Thyroid gland (tissue), 4 donors: Measurements from ENCODE around the gene KRTAP3-1. TPM values are rescaled to one million over a fixed set of nuclear protein-coding genes. Genes with fewer than 3 reads are reported as not detected.

Experiments
- DNase-seq, 2 donors: peaks; one replicate each; pipeline ENCODE4 v3.0.0-alpha.2; 2019
- H3K27ac ChIP-seq, 3 donors: fragments of 200-600 bp; sonication (generic); 1 replicate in 2 of 3; 2 replicates in 1 of 3; pipeline ENCODE4 v1.5.1; 2016 to 2019; ENCODE audit warnings: mild to moderate bottlenecking in 1 of 3, moderate library complexity in 1 of 3
- H3K27me3 ChIP-seq: fragments of 200-600 bp; sonication (generic); one replicate; pipeline ENCODE4 v1.5.1; 2019
- H3K36me3 ChIP-seq, 2 donors: fragments of 200-600 bp; sonication (generic); one replicate each; pipeline ENCODE4 v1.5.1; 2016 to 2019
- H3K4me1 ChIP-seq, 2 donors: fragments of 200-600 bp; sonication (generic); one replicate each; pipeline ENCODE4 v1.5.1; 2017 to 2019
- H3K4me3 ChIP-seq, 3 donors: fragments of 200-600 bp; sonication (generic); replicated peaks in 1 of 3; 1 replicate in 2 of 3; 2 replicates in 1 of 3; pipeline ENCODE4 v1.5.1; 2016; ENCODE audit warnings: mild to moderate bottlenecking in 1 of 3
- H3K9me3 ChIP-seq: fragments of 200-600 bp; sonication (generic); one replicate; pipeline ENCODE4 v1.5.1; 2017
- CTCF ChIP-seq, 6 experiments: fragments of 200-600 bp in 3 of 6; fragments of 450-650 bp in 3 of 6; sonication (generic) in 3 of 6; IDR thresholded peaks; one replicate each; pipeline ENCODE4 v1.5.1; 2016 to 2019; ENCODE audit warnings: antibody characterized with exemption in 6 of 6, mild to moderate bottlenecking in 2 of 6, inconsistent platforms in 1 of 6, moderate library complexity in 1 of 6
- POLR2A ChIP-seq, 2 donors: fragments of 450-650 bp; IDR thresholded peaks; one replicate each; pipeline ENCODE4 v1.6.1; 2017; ENCODE audit warnings: antibody characterized with exemption in 2 of 2, mild to moderate bottlenecking in 2 of 2, moderate library complexity in 1 of 2
- WGBS, 2 donors: methylation state at CpG; one replicate each; pipeline ENCODE4 v1.1.5; 2017; 5-methylcytosine and 5-hydroxymethylcytosine counted together
- intact Hi-C: fragments of 100-400 bp; cut with DNase I; formaldehyde crosslinking; loops from one replicate; pipeline ENCODE4 v1.15.1; 2023
- total RNA-seq, 4 donors: library from RNA; depleted of rRNA; stranded (reverse); fragments of >200 nt; gene quantifications; one replicate each; pipeline ENCODE4 v1.2.3, GENCODE V29; 2016

Gene KRTAP3-1
- total RNA-seq, 4 donors from 2014 or later: not detected

GRCh38 chr17:41012326-41013120, 3.6 kb upstream of the KRTAP3-1 start:
- Histone ChIP-seq H3K36me3 (no peaks in the 10 kb centered on the region), H3K4me3 (no peak overlapping the region), H3K9me3 (no peaks in the 10 kb centered on the region), H3K27ac (no peak overlapping the region), H3K4me1 (no peaks in the 10 kb centered on the region), H3K27me3 (no peaks in the 10 kb centered on the region)
- DNase-seq: no peak
- no peak for TF ChIP-seq CTCF (IDR thresholded peaks at IDR 0.05)
- no peak for TF ChIP-seq POLR2A (IDR thresholded peaks at IDR 0.05)
- 73 to 78% methylated on average over 6 of the region's 6 CpGs for WGBS, 2 donors
- intact Hi-C loops: no loop called here

GRCh38 chr17:41010441-41010840, 1.5 kb upstream of the KRTAP3-1 start:
- no peak for TF ChIP-seq POLR2A (IDR thresholded peaks at IDR 0.05)
- TF ChIP-seq CTCF (IDR thresholded peaks at IDR 0.05): no peak
- intact Hi-C loops: no loop called here
- H3K27ac ChIP-seq: no peak overlapping the region

GRCh38 chr17:41009936-41010335, 1.0 kb upstream of the KRTAP3-1 start:
- Histone ChIP-seq H3K4me3 (no peak overlapping the region), H3K27me3 (no peaks in the 10 kb centered on the region), H3K9me3 (no peaks in the 10 kb centered on the region), H3K4me1 (no peaks in the 10 kb centered on the region), H3K27ac (no peak overlapping the region), H3K36me3 (no peaks in the 10 kb centered on the region)
- intact Hi-C loops: no loop called here
- TF ChIP-seq CTCF (IDR thresholded peaks at IDR 0.05) (no peak), POLR2A (IDR thresholded peaks at IDR 0.05) (no peak)
- no peak for DNase-seq
- 91 to 97% methylated on average over 1 of the region's 1 CpG for WGBS, 2 donors

More at GRCh38 chr17:41010441-41010840, 1.5 kb upstream of the KRTAP3-1 start:
- no peak for DNase-seq
- H3K27me3 ChIP-seq: no peaks in the 10 kb centered on the region
- H3K4me3 ChIP-seq: no peak overlapping the region
- H3K4me1 ChIP-seq: no peaks in the 10 kb centered on the region
- H3K36me3 ChIP-seq: no peaks in the 10 kb centered on the region
- H3K9me3 ChIP-seq: no peaks in the 10 kb centered on the region

- H3K4me1 ChIP-seq: peaks cover 0 to 2% of the 10 kb centered on the region in 2 donors
- TF ChIP-seq POLR2A (IDR thresholded peaks at IDR 0.05) (no peak), CTCF (IDR thresholded peaks at IDR 0.05) (no peak)
- H3K27me3 ChIP-seq: no peaks in the 10 kb centered on the region
- H3K9me3 ChIP-seq: no peaks in the 10 kb centered on the region
- 61% methylated on average over 4 of the region's 4 CpGs for WGBS, 2 donors
- no peak for DNase-seq
- intact Hi-C loops: no loop called here
- no peaks in the 10 kb centered on the region for H3K36me3 ChIP-seq
- H3K4me3 ChIP-seq: no peak overlapping the region
- H3K27ac ChIP-seq: no peak overlapping the region
These were observed 403 bp upstream of the KRTAP3-1 start for GRCh38 chr17:41009301-41009760.

GRCh38 chr17:41004397-41004796, 4.5 kb downstream of the KRTAP3-1 start:
- no peak overlapping the region for H3K27ac ChIP-seq
- no peak for DNase-seq
- intact Hi-C loops: no loop called here
- peaks cover 0 to 10% of the 10 kb centered on the region in 2 donors for H3K4me1 ChIP-seq
- H3K4me3 ChIP-seq: no peak overlapping the region
- H3K27me3 ChIP-seq: no peaks in the 10 kb centered on the region
- TF ChIP-seq CTCF (IDR thresholded peaks at IDR 0.05) (no peak), POLR2A (IDR thresholded peaks at IDR 0.05) (no peak)
- H3K9me3 ChIP-seq: no peaks in the 10 kb centered on the region
- 89 to 90% methylated on average over 3 of the region's 3 CpGs for WGBS, 2 donors
- no peaks in the 10 kb centered on the region for H3K36me3 ChIP-seq
